NCI-H1417 (cell line): ENCODE measurements around the gene TAS2R60.
"Not testable (repeated sequence)": the region's sequence is repeated elsewhere in the genome, so short reads cannot be mapped to it uniquely, and the experiment has no call there.

ENCODE experiments used
- DNase-seq, 3 experiments: peaks; one replicate each; lab custom pipeline; 2025; lab: John Stamatoyannopoulos, UW

TAS2R60 gene

GRCh38 chr7:143479055-143479766 lies 36.0 kb downstream of the TAS2R60 start:
- no peak for DNase-seq

DNA sequence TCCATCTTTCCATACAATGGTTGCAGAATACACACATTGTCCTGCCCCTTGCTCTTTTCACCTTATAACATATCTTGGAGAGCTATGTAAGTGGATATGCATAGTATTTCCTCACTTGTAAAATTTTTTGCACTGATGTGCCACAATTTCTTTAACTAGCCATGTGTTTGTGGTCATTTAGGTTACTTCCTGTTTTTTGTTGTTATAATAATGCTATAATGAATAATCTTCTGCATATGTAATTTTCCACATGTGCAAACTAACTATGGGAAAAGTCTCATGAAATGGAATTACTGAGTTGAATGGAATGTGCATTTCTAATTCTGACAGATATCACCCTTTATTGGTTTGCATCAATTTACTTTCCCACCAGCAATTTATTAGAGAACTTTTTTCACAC lies 37.2 kb downstream of the TAS2R60 start:
- no peak for DNase-seq

DNA sequence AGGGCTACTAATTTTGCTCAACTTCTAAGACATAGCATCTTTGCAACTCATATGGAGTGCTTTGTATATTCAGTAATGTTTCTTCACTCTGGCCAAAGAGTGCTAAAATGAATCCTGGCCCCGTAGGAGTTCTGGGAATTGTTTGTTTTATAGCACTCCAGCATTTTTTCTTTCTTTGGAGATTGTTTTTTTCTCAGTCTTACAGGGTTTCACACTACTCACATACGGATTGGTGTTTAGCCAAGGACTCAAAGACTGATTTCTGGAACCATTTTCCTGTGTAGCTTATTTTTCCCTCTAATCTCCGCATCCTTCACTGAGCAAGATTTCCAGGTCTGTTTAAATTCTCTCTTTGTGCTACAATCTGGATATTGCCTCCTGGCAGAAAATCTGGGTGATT lies 40.9 kb downstream of the TAS2R60 start:
- DNase-seq: no peak

- DNase-seq: no peak
These were observed 41.8 kb downstream of the TAS2R60 start for GRCh38 chr7:143485094-143485493.

GRCh38 chr7:143485500-143485899 lies 42.2 kb downstream of the TAS2R60 start:
- no peak for DNase-seq

DNA sequence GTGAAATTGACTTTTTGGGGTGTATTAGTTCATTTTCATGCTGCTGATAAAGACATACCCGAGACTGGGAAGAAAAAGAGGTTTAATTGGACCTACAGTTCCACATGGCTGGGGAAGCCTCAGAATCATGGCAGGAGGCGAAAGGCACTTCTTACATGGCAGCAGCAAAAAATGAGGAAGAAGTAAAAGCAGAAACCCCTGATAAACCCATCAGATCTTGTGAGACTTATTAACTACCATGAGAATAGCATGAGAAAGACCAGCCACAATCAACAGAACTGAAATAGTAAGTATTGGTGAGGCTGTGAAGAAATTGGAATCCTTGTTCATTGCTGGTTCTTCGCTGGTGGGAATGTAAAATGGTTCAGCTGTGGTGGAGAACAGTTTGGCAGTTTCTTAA lies 43.0 kb downstream of the TAS2R60 start:
- DNase-seq: not testable (repeated sequence)

- DNase-seq: no peak
These were observed 43.8 kb downstream of the TAS2R60 start for GRCh38 chr7:143487061-143487460.

- no peak for DNase-seq
These were observed 44.3 kb downstream of the TAS2R60 start for GRCh38 chr7:143487566-143487965.

DNA sequence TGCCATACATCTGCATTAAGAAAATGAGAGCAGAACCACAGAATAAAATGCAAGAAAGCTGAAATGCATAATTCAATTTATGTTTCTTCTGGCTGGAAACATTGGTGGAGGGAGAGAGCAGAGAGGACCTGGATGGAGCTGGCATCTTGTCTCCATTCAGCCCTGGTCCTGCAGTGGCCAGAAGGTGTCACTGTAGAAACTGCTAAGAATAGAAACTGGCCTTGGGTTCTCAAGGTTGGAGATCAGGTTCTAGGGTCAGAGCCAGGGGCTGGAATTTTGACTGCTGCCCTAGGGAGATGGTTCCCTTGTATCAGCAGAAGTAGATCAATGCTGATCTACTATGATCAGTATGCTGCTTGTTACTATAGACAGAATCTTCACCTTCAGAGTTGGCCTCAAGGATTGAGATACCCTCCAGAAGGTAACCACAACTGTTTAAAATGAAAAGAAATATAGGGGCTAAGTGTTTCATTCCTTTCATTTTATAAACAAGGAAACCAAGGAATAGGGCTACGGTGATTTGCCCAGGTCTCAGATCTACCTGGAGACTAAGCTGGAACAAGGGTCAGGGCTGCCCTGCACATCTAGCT lies 47.6 kb downstream of the TAS2R60 start:
- peak in 1 of 3 experiments; percentile 10 for DNase-seq

GRCh38 chr7:143492043-143492471 lies 48.8 kb downstream of the TAS2R60 start:
- no peak for DNase-seq

GRCh38 chr7:143492799-143493739 lies 49.8 kb downstream of the TAS2R60 start:
- no peak for DNase-seq

DNA sequence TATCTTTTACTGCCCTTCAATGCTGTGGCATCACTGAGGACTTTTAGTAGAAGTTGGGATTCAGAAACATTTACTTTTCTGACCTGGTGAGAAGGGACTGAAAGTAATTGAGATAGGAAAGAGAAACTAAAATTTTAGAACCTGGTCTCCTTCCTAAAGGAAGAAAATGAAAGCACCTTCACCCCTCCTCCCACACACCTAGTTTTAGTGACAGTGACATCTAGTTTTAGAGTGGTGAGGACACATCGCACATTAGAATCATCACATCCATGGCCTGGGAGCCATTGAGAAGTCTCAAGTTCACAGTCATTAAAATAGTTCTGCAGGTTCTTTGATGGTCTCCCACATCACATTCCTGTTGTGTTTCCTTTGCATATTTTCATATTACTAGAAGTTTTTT lies 50.5 kb downstream of the TAS2R60 start:
- DNase-seq: no peak
